Ishikawa (cell line): ENCODE results near the gene SQSTM1.

Experiments
- CEBPB ChIP-seq: IDR thresholded peaks from 2 replicates; pipeline ENCODE4 v1.6.1; 2012
- CREB1 ChIP-seq: IDR thresholded peaks from 2 replicates; pipeline ENCODE4 v1.6.1; 2012; ENCODE audit warnings: low read depth
- EGR1 ChIP-seq: IDR thresholded peaks from 2 replicates; pipeline ENCODE4 v1.6.1; 2012
- EP300 ChIP-seq: IDR thresholded peaks from 2 replicates; pipeline ENCODE4 v1.6.1; 2012; ENCODE audit warnings: borderline replicate concordance
- FOXM1 ChIP-seq: IDR thresholded peaks from 2 replicates; pipeline ENCODE4 v1.6.1; 2012; ENCODE audit warnings: low read depth, borderline replicate concordance
- MAX ChIP-seq: IDR thresholded peaks from 2 replicates; pipeline ENCODE4 v1.6.1; 2012
- NFIC ChIP-seq: IDR thresholded peaks from 2 replicates; pipeline ENCODE4 v1.6.1; 2012
- RAD21 ChIP-seq: IDR thresholded peaks from 2 replicates; pipeline ENCODE4 v1.6.1; 2012; ENCODE audit warnings: low read depth
- REST ChIP-seq: IDR thresholded peaks from 2 replicates; pipeline ENCODE4 v1.6.1; 2012; ENCODE audit warnings: low read depth, mild to moderate bottlenecking
- TAF1 ChIP-seq: IDR thresholded peaks from 2 replicates; pipeline ENCODE4 v1.6.1; 2012; ENCODE audit warnings: low read depth, mild to moderate bottlenecking
- TEAD4 ChIP-seq: IDR thresholded peaks from 2 replicates; pipeline ENCODE4 v1.6.1; 2012
- USF1 ChIP-seq: IDR thresholded peaks from 2 replicates; pipeline ENCODE4 v1.6.1; 2012
- YY1 ChIP-seq: IDR thresholded peaks from 2 replicates; pipeline ENCODE4 v1.6.1; 2012; ENCODE audit warnings: low read depth
- ZBTB7A ChIP-seq: IDR thresholded peaks from 2 replicates; pipeline ENCODE4 v1.6.1; 2012; ENCODE audit warnings: low read depth

GRCh38 chr5:179798144-179798770, 22.4 kb upstream of the SQSTM1 start:
- no peak for TF ChIP-seq EP300
- no peak for TF ChIP-seq TEAD4
- TF ChIP-seq NFIC: no peak
- no peak for TF ChIP-seq CREB1
- no peak for TF ChIP-seq ZBTB7A
- no peak for TF ChIP-seq MAX
- TF ChIP-seq REST: no peak
- no peak for TF ChIP-seq TAF1
- TF ChIP-seq CEBPB: no peak
- no peak for TF ChIP-seq YY1
- no peak for TF ChIP-seq RAD21
- no peak for TF ChIP-seq USF1
- TF ChIP-seq FOXM1: no peak
- no peak for TF ChIP-seq EGR1
